A549 (cell line): ENCODE measurements around the gene THSD7A. TPM values are rescaled to one million over a fixed set of nuclear protein-coding genes. Genes with fewer than 3 reads are reported as not detected.

Source experiments
- ATAC-seq, 2 experiments: fragments of 200-7000 bp in 1 of 2; fragments of >200 bp in 1 of 2; cut with Nextera tagmentation in 1 of 2; cut with Tn5 transposase in 1 of 2; 3 replicates each; pipeline versions ENCODE4 v1.8.0 to v1.9.1; 2018 to 2020; ENCODE audit warnings: mild to moderate bottlenecking in 1 of 2, moderate library complexity in 1 of 2
- CTCF ChIA-PET: fragments of 300-600 bp; sonication (Branson Sonifier 250); formaldehyde crosslinking; extraction: SDS; loops from one replicate; lab custom pipeline; 2021; ENCODE audit warnings: antibody characterized with exemption, inconsistent platforms; lab: Yijun Ruan, JAX
- POLR2A ChIA-PET: fragments of 350-600 bp; formaldehyde crosslinking; extraction: SDS; loops from one replicate; lab custom pipeline; 2021; ENCODE audit warnings: antibody characterized with exemption, inconsistent platforms; lab: Yijun Ruan, JAX
- DNase-seq, 2 experiments: peaks; one replicate each; pipeline versions ENCODE4 v3.0.0 to v3.0.0-alpha.2; 2011 to 2016; ENCODE audit warnings: low read depth in 1 of 2, low spot score in 1 of 2
- FAIRE-seq: peaks from 2 replicates; lab custom pipeline; 2011; peaks lifted over from hg19 to GRCh38; lab: Jason Lieb, UNC
- H3K27ac ChIP-seq, 2 experiments: fragments of >200 bp; sonication (Bioruptor Twin); formaldehyde crosslinking; 3 replicates each; pipeline ENCODE4 v1.5.1; 2016 to 2017
- H3K4me1 ChIP-seq: fragments of >200 bp; sonication (Bioruptor Twin); formaldehyde crosslinking; 3 replicates; pipeline ENCODE4 v1.6.1; 2016
- H3K4me2 ChIP-seq: fragments of >200 bp; sonication (Bioruptor Twin); formaldehyde crosslinking; 3 replicates; pipeline ENCODE4 v1.6.1; 2016
- H3K4me3 ChIP-seq: fragments of >200 bp; sonication (Bioruptor Twin); formaldehyde crosslinking; 3 replicates; pipeline ENCODE4 v1.5.1; 2016
- H3K9me3 ChIP-seq: fragments of >200 bp; sonication (Bioruptor Twin); formaldehyde crosslinking; 3 replicates; pipeline ENCODE4 v1.6.1; 2016
- BHLHE40 ChIP-seq: IDR thresholded peaks from 2 replicates; pipeline ENCODE4 v1.6.1; 2012; ENCODE audit warnings: low read depth, low read length, inconsistent platforms
- CBX8 ChIP-seq: fragments of 200-600 bp; sonication (generic); IDR thresholded peaks from 2 replicates; pipeline ENCODE4 v1.6.1; 2016
- CHD4 ChIP-seq: fragments of 200-600 bp; sonication (generic); IDR thresholded peaks from 2 replicates; pipeline ENCODE4 v1.6.1; 2016; ENCODE audit warnings: antibody characterized with exemption, mild to moderate bottlenecking, borderline replicate concordance
- EHF ChIP-seq: fragments of 250-450 bp; sonication (Bioruptor Pico); IDR thresholded peaks from 2 replicates; pipeline ENCODE4 v1.5.0; 2020; ENCODE audit warnings: mild to moderate bottlenecking
- EHMT2 ChIP-seq: fragments of 200-600 bp; sonication (generic); IDR thresholded peaks from 2 replicates; pipeline ENCODE4 v1.6.1; 2016; ENCODE audit warnings: antibody characterized with exemption, low read depth, mild to moderate bottlenecking, moderate library complexity
- FOSB ChIP-seq: fragments of 250-450 bp; sonication (Bioruptor Pico); IDR thresholded peaks from 2 replicates; pipeline ENCODE4 v1.5.0; 2020; ENCODE audit warnings: mild to moderate bottlenecking, moderate library complexity
- FOSL2 ChIP-seq, 2 experiments: fragments of 450-650 bp in 1 of 2; fragments of >200 bp in 1 of 2; sonication (Bioruptor Twin) in 1 of 2; formaldehyde crosslinking; IDR thresholded peaks; 2 replicates each; pipeline versions ENCODE4 v1.5.0 to v1.6.1; 2016 to 2020; ENCODE audit warnings: mild to moderate bottlenecking in 1 of 2, moderate library complexity in 1 of 2
- FOXS1 ChIP-seq: fragments of 250-450 bp; sonication (Bioruptor Pico); IDR thresholded peaks from 2 replicates; pipeline ENCODE4 v1.5.0; 2020; ENCODE audit warnings: mild to moderate bottlenecking, moderate library complexity
- GATA3 ChIP-seq: IDR thresholded peaks from 2 replicates; pipeline ENCODE4 v1.6.1; 2012; ENCODE audit warnings: borderline replicate concordance
- HDAC2 ChIP-seq: fragments of 200-600 bp; sonication (generic); IDR thresholded peaks from 2 replicates; pipeline ENCODE4 v1.6.1; 2016
- JUNB ChIP-seq: fragments of >200 bp; sonication (Bioruptor Twin); formaldehyde crosslinking; IDR thresholded peaks from 2 replicates; pipeline ENCODE4 v1.6.1; 2016
- KDM1A ChIP-seq: fragments of 200-600 bp; sonication (generic); IDR thresholded peaks from 2 replicates; pipeline ENCODE4 v1.6.1; 2016; ENCODE audit warnings: low read depth, mild to moderate bottlenecking
- KDM5A ChIP-seq: fragments of 200-600 bp; sonication (generic); IDR thresholded peaks from 2 replicates; pipeline ENCODE4 v1.6.1; 2016; ENCODE audit warnings: antibody characterized with exemption, mild to moderate bottlenecking
- MAFK ChIP-seq: fragments of 450-650 bp; IDR thresholded peaks from 2 replicates; pipeline ENCODE4 v1.6.1; 2014; ENCODE audit not compliant: partially characterized antibody
- NPAS2 ChIP-seq: fragments of 250-450 bp; sonication (Bioruptor Pico); IDR thresholded peaks from 2 replicates; pipeline ENCODE4 v1.8.0; 2022; ENCODE audit warnings: mild to moderate bottlenecking, moderate library complexity, borderline replicate concordance
- TP53 ChIP-seq: fragments of 250-450 bp; sonication (Bioruptor Pico); IDR thresholded peaks from 2 replicates; pipeline ENCODE4 v1.5.0; 2021; ENCODE audit warnings: mild to moderate bottlenecking, moderate library complexity
- WGBS: methylation state at CpG from one replicate; pipeline ENCODE4 v1.1.6; 2017; ENCODE audit errors: missing lambda C conversion rate; 5-methylcytosine and 5-hydroxymethylcytosine counted together
- polyA plus RNA-seq, 4 experiments: library from polyadenylated mRNA; depleted of rRNA in 3 of 4; stranded (reverse); fragments of >200 nt; fragmentation: RNase III in 1 of 4; extraction: RNeasy Plus Mini Kit Qiagen cat#74134 plus additional on column Dnase treatment in 1 of 4; gene quantifications; 2 replicates in 3 of 4; 3 replicates in 1 of 4; pipeline ENCODE4 v1.2.3, GENCODE V29; 2011 to 2017
- TF ChIP-seq, protein P1 (sequence below): fragments of >200 bp; sonication (Bioruptor Twin); formaldehyde crosslinking; IDR thresholded peaks from 3 replicates; pipeline ENCODE4 v1.6.1; 2016
- TF ChIP-seq, protein P2 (sequence below): IDR thresholded peaks from 2 replicates; pipeline ENCODE4 v1.6.1; 2012
- TF ChIP-seq, protein P3 (sequence below): fragments of 150-350 bp; IDR thresholded peaks from 2 replicates; pipeline ENCODE4 v1.6.1; 2014; ENCODE audit warnings: low read depth, mild to moderate bottlenecking, low read length

Gene THSD7A
- polyA plus RNA-seq, 2 of the 4 experiments (the other 2 are of a cell fraction): 5.7 to 11.8 TPM

- TF ChIP-seq BHLHE40: no peak
- TF ChIP-seq MAFK: peak; percentile 86
- TF ChIP-seq HDAC2: no peak
- no peak for TF ChIP-seq FOXS1 (CRISPR knock-in tag)
- Histone ChIP-seq H3K27ac (no peak overlapping the region), H3K4me2 (no peak overlapping the region), H3K4me1 (no peaks in the 10 kb centered on the region), H3K4me3 (no peak overlapping the region), H3K9me3 (no peaks in the 10 kb centered on the region)
- ChIA-PET CTCF (no interaction called here), POLR2A (no interaction called here)
- no peak for ATAC-seq
- WGBS: 67% methylated on average over 2 of the region's 2 CpGs
- DNase-seq: no peak
- FAIRE-seq: no peak
Observed at GRCh38 chr7:11412036-11412435, 420.0 kb downstream of the THSD7A start.

GRCh38 chr7:11410656-11411644 lies 421.0 kb downstream of the THSD7A start:
- Histone ChIP-seq H3K4me3 (no peak overlapping the region), H3K9me3 (no peaks in the 10 kb centered on the region), H3K27ac (no peak overlapping the region), H3K4me2 (no peak overlapping the region), H3K4me1 (no peaks in the 10 kb centered on the region)
- ChIA-PET POLR2A (no interaction called here), CTCF (no interaction called here)
- no peak for FAIRE-seq
- DNase-seq: no peak
- no peak for TF ChIP-seq KDM5A
- no peak for TF ChIP-seq EHF (CRISPR knock-in tag)
- TF ChIP-seq CHD4: no peak
- ATAC-seq: no peak
- 68% methylated on average over 8 of the region's 8 CpGs for WGBS

- Histone ChIP-seq H3K4me1 (no peaks in the 10 kb centered on the region), H3K9me3 (no peaks in the 10 kb centered on the region), H3K4me2 (no peak overlapping the region), H3K4me3 (no peak overlapping the region), H3K27ac (no peak overlapping the region)
- TF ChIP-seq MAFK: peak; percentile 82
- no peak for TF ChIP-seq FOSB
- FAIRE-seq: no peak
- WGBS: 22% methylated on average over 1 of the region's 1 CpG
- DNase-seq: no peak
- POLR2A ChIA-PET: no interaction called here
- CTCF ChIA-PET: no interaction called here
- no peak for ATAC-seq
Observed at GRCh38 chr7:11404355-11404754, 427.6 kb downstream of the THSD7A start.

GRCh38 chr7:11403781-11404180 lies 428.2 kb downstream of the THSD7A start:
- no peak for TF ChIP-seq CBX8
- TF ChIP-seq, protein P1, sequence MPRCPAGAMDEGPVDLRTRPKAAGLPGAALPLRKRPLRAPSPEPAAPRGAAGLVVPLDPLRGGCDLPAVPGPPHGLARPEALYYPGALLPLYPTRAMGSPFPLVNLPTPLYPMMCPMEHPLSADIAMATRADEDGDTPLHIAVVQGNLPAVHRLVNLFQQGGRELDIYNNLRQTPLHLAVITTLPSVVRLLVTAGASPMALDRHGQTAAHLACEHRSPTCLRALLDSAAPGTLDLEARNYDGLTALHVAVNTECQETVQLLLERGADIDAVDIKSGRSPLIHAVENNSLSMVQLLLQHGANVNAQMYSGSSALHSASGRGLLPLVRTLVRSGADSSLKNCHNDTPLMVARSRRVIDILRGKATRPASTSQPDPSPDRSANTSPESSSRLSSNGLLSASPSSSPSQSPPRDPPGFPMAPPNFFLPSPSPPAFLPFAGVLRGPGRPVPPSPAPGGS: no peak
- TF ChIP-seq EHF (CRISPR knock-in tag): no peak
- TF ChIP-seq CHD4: no peak
- no peak for TF ChIP-seq NPAS2 (CRISPR knock-in tag)
- TF ChIP-seq FOSL2 (IDR thresholded peaks at IDR 0.05): no peak
- no peak for TF ChIP-seq FOSL2 (CRISPR knock-in tag; IDR thresholded peaks at IDR 0.05)
- no peak for TF ChIP-seq JUNB
- TF ChIP-seq, protein P2, sequence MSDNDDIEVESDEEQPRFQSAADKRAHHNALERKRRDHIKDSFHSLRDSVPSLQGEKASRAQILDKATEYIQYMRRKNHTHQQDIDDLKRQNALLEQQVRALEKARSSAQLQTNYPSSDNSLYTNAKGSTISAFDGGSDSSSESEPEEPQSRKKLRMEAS: no peak
- TF ChIP-seq, protein P3, sequence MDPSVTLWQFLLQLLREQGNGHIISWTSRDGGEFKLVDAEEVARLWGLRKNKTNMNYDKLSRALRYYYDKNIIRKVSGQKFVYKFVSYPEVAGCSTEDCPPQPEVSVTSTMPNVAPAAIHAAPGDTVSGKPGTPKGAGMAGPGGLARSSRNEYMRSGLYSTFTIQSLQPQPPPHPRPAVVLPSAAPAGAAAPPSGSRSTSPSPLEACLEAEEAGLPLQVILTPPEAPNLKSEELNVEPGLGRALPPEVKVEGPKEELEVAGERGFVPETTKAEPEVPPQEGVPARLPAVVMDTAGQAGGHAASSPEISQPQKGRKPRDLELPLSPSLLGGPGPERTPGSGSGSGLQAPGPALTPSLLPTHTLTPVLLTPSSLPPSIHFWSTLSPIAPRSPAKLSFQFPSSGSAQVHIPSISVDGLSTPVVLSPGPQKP: no peak
- no peak for TF ChIP-seq GATA3
- TF ChIP-seq EHMT2: no peak
- no peak for TF ChIP-seq TP53 (CRISPR knock-in tag)
- no peak for TF ChIP-seq KDM1A
- TF ChIP-seq, all 56 proteins: peak for 0
- ATAC-seq (no peak), FAIRE-seq (no peak), DNase-seq (no peak)
- POLR2A ChIA-PET: no interaction called here
- Histone ChIP-seq H3K27ac (no peak overlapping the region), H3K4me1 (no peaks in the 10 kb centered on the region), H3K4me3 (no peak overlapping the region), H3K4me2 (no peak overlapping the region), H3K9me3 (no peaks in the 10 kb centered on the region)
- WGBS: 50% methylated on average over 1 of the region's 1 CpG
- CTCF ChIA-PET: no interaction called here
